ENCODE results near the gene SOX10.
"Not testable (repeated sequence)": the region's sequence is repeated elsewhere in the genome, so short reads cannot be mapped to it uniquely, and the experiment has no call there.

SOX10 gene

DNA sequence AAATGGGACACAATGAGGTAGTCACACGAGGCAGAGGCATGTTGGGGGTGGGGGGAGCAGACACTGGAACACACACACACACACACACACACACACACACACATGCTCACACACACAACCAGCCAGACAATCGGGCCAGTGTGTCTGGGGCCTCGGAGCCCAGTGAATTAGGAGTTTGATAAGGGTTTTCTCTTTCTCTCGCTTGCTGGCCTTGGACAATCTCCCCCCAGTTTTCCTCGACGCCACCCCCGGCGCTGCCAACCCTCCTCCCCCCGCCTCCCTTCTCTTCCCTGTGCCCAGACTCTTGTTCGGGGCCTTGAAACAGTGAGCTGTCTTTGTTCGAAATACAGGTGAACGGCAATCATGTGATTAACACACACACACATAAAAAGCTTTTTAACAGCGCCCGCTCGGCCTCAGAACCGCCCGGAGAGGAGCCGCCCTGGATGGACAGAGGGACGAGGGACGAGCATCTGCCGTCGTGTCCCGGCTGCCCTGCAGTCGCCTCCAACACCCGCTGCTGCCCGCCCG is 1.5 kb upstream of the SOX10 start:
- no peak for DNase-seq

DNA sequence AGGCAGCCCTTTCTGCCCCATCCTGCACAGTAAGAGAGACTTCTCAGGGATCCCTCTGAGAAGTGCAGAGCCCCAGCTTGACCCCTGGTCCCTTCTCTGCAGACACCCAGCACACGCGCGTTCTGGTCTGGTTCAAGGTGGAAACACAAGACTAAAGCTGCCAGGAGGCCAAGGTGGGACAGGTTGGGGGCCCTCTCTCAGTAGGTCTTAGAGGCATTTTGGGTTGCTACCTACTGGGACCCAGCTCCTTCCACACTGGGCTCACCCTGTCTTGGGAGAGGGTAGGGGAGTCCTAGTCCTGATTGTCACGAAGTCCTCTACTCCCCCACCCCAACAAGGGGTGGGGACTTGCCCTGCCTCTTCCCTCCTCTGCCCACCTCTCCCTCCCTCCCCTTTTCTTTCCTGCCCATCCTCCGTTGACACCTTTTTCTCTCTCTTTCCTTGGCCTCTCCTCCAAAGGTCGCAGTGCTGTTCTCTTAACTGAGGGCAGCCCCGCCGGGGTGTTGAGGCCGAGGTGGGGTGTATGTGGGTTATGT is 763 bp upstream of the SOX10 start:
- DNase-seq: no peak

- DNase-seq: no peak
Measured at GRCh38 chr22:37982938-37983859, 1.2 kb downstream of the SOX10 start.

DNA sequence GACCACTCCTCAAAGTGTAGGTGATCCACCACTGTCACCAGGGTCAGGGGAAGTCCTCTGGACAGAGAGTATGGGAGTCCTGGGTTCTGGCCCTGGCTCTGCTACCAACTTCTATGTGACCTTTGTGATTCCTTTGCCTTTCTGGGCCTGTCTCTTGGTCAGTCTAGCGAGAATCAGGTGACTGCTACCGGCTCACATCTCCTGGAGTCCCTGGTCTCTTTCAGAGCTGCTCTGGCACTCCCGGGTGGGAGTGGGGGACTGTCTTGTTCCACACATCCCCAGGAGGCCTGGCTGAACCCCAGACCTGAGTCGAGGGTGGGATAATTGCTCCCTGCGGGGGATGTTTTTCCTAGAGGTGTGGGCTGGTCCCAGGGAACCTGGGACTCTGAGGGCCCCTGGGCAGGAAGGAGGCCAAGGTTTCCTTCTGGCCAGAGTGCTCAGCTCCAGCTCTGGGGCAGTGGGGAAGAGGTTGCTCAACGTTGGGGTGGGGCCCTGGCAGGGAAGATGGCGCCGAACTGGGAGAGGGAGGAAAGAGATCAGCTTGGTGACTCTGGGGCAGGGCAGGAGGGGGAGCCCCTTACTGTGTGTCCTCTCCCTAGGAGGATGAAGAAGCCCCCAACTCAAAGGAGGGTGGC is 2.1 kb downstream of the SOX10 start:
- no peak for DNase-seq

DNA sequence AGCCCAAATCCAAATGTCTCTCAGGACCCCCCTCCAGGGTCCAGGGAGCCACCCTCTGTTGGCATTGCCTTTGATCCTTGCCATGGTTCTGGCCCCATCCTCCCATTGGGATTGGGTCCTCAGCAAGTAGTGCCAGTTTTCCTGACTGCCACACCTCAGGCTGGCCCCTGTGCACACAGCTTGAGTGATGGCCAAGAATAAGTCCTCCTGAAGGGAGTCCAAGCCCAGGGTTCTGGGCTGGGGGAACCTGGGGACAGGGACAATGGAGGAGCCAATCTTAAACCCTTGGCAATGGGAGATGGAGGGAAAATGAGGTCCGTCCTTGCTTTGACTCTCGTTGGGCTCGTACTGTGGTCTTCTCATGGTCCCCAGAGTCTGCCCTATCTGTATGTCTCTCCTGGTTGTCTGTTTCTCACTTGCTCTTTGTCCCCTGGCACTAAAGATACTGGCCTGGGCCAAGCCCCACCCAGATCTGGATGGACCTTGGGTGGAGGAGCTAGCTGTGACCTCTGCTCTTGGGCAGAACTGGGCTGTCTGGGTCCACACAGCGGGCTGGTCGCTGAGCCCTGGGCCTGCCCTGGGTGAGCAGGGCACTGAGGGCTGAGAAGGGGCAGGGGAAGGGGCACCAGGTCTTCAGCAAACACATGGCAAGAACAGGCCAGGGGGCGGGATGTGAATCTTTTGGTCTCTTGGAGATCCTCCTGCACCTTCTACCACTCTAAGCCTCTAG is 2.9 kb downstream of the SOX10 start:
- DNase-seq: no peak

DNA sequence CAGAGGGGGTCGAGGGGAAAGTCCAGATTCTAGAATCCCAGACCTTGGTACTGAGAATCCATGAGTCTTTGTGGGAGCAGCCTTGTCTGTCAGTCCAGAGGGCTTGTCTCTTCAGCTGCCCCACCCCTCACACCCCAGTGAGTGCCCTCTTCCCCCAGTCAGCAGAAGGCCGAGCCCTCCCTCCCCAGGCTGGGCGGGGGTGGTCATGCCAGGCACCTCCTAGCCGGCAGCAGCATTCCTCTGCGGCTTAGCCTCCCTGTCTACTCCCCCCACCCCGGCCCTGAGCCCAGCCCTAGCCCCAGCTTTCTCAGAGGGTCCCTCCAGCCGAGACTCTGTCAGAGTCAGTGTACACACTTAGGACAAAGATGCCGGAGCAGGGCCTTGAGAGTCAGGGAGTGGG is 4.6 kb downstream of the SOX10 start:
- no peak for DNase-seq

GRCh38 chr22:37976547-37976946 is 7.8 kb downstream of the SOX10 start:
- no peak for DNase-seq

- not testable (repeated sequence) for DNase-seq
Measured at GRCh38 chr22:37976022-37976421, 8.3 kb downstream of the SOX10 start.

GRCh38 chr22:37975153-37975552 is 9.2 kb downstream of the SOX10 start:
- no peak for DNase-seq

DNA sequence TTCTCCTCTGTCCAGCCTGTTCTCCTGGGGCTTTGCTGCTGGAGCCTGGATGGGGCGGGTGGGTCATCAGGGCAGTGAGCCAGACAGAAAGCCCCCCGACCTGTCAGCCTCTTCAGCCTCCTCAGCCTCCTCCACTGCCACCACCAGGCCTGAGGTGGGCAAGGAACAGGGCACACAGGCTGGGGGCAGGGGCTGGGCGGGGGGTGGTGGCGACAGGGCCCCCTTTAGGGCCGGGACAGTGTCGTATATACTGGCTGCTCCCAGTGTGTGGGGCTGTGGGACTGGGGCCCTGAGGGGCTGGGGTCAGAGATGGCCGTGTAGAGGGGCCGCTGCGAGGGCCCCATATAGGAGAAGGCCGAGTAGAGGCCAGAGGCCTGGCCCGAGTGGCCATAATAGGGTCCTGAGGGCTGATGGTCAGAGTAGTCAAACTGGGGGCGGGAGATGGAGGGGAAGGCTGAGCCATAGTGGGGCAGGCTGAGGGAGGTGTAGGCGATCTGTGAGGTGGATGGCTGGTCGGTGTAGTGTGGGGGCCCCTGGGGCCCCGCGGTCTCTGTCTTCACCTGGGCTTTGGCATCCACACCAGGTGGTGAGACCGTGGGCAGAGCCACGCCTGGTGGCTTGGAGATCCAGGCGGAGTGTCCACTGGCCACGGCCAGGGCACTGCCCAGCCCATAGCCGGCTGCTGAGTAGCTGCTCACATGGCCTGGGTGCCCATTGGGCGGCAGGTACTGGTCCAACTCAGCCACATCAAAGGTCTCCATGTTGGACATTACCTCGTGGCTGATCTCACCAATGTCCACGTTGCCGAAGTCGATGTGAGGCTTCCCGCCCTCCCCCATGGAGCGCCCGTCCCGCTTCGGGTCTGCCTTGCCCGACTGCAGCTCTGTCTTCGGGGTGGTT is 10.8 kb downstream of the SOX10 start:
- DNase-seq: no peak

DNA sequence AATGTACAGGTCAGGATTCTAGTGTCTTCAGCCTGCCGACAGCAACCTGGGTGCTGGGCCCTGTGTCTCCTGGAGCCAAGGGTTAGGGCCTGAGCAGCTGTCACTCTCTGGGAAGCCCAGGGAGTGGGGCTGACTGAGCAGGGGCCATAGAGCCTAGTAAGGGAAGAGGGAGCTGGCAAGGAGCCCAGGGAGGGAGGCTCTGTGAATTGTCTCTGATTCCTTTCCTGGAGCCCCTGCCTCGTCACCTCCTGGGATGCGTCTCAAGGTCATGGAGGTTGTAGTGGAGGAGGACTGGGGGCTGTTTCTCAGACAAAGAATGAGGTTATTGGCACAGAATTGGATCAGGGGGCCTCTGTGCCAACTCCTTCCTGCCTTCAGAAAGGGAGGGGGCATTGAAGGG is 11.8 kb downstream of the SOX10 start:
- no peak for DNase-seq

DNA sequence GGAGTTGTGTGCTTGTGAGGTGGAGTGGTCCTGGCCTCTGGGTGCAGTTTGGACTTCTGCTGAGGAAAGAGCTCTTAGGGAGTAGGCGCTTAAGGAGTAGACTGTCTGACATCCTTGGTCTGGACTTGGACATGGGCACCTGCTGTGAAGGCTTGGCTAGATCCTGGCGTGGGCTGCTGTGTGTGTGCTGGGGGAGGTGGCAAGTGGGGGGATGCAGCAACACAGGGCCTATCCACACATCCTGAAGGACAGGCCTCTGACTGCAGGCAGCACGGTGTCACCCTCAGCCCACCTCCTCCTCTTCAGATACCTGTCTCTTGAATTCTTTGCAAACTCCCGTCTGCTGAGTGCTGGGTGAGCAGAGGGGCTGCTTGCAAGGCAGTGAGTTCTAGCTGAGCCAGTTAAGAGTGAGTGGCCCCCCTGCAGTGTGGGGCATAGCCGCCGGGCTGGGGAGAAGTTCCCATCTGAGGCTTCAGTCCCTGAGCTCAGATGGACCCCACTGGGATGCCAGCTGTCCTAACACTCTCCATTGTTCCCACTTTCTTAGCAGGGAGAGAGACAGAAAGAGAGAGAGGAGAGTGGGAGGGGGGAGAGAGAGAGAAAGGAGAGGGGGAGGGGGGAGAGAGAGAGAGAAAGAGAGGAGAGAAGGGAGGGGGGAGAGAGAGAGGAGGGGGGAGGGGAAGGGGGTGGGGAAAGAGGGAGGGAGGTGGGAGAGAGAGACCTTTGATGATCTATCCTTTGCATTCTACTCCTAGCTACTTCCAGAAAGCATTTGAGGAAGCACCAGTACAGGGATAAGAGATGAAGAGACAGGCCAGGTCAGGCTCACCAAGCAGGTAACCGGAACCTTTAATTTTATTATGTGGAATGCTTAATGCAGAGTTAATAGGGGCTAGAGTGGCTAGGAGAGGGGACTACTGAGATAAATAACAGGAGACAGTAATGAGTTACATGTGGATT is 12.6 kb downstream of the SOX10 start:
- DNase-seq: no peak

DNA sequence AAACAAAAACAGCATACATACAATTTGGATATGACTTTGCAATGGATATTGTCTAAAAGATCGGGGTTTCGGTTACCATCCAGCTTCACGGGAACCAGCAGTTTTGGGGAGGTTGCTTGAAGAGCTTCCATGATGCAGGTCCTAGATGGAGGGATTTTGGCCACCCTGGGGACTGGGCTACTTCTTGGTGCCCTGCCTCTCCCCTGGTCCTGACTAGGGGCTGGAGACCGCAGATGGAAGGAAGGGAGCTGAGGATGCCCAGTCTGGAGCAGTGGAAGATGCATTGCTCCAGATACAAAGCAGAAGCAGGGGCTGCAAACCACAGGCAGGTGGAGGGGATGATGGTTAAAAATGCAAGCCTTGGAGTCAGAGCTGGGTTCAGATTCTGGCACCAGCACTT is 13.5 kb downstream of the SOX10 start:
- DNase-seq: no peak

- DNase-seq: no peak
Measured at GRCh38 chr22:37968452-37969251, 15.7 kb downstream of the SOX10 start.

DNA sequence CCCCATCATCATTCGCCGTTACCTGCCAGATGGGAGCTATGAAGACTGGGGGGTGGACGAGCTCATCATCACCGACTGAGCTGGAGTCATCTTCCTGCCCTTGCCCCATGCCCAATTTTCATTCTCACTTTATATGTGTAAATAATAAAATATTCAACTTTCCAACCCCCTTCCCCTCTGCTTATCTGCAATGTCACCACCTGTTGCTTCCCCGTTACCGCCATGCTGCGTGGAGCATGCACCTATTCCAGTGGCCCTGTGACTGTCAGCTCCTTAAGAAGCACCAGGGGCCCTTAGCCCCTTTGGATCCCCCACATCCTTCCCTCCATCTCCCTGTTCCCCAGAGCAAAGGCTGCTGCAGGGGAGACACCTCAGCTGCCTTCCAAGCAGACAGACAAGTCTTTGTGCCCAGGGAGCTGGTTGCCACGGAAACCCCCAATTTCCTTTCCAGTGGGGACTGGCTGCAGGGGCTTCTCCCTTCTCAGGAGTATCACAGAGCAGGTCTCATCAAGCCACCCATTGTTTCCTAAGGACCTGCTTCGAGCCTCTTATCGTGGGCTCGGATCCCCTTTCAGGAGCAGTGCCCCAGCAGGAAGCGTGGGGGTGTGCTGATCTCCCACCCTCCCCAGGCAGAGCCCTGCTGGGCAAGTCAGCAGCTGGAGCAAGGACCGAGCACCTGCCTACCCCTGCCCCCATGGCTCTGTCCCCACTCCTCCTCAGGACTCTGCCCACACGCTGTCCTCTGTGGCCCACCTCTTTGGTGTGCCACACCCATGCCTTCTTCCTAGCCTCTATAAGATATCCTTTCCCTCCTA is 16.5 kb downstream of the SOX10 start:
- DNase-seq: no peak

- no peak for DNase-seq
Measured at GRCh38 chr22:37967147-37967546, 17.2 kb downstream of the SOX10 start.

DNA sequence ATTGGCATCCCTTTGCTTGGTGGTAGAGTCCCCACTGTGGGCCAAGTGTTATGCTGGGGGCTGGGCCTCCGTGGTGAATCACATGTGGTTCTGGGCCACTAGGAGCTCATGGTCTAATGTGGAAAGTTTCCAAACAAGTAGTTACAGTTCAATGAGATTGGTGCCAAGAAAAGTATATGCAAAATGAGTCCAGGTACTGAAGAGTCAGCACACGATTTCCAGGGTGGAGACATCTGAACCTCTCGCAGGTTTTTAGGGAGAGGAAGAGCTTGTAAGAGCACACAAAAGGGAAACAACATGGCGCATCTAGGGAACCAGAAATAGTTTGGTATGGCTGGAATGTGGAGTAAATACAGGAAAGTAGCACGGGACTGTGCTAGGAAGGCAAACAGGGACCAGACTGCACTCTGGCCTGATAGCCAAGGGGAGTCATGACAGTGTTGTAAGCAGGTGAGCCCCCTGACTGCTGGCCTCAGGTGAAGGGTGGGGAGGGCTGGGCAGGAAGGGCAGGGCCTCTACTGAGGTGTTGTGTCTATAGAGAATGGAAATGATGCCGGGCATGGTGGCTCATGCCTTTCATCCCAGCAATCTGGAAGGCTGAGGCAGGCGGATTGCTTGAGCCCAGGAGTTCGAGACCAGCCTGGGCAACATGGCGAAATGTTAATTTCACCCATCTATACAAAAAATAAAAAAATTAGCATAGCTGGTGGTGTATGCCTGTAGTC is 18.3 kb downstream of the SOX10 start:
- DNase-seq: no peak

DNA sequence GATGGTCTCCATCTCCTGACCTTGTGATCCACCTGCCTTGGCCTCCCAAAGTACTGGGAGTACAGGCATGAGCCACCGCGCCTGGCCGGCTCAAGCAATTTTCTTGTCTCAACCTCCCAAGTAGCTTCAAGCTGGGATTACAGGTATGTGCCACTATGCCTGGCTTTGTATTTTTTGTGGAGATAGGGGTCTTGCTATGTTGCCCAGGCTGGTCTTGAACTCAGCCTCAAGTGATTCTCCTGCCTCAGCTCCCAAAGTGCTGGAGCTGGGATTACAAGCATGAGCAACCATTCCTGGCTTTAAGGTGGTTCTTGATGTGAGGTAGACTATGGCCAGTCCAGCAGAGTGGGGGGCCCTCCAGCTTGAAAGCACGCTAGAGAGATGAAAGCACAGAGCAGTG is 23.3 kb downstream of the SOX10 start:
- DNase-seq: no peak
